Body of pancreas (tissue), 4 donors: Measurements from ENCODE around the gene GALNT12. TPM values are rescaled to one million over a fixed set of nuclear protein-coding genes. Genes with fewer than 3 reads are reported as not detected.

ENCODE experiments used
- ATAC-seq: fragments of 150-250 bp; one replicate; pipeline ENCODE4 v1.9.1; 2016
- DNase-seq, 4 donors: peaks; one replicate each; pipeline ENCODE4 v3.0.0-alpha.2; 2019
- H3K27ac ChIP-seq, 4 donors: fragments of 200-600 bp; sonication (generic); 1 replicate in 3 of 4; 2 replicates in 1 of 4; pipeline versions ENCODE4 v1.5.1 to v1.6.1; 2016 to 2019; ENCODE audit warnings: mild to moderate bottlenecking in 1 of 4, mixed read lengths in 1 of 4, moderate library complexity in 1 of 4
- H3K27me3 ChIP-seq, 2 donors: fragments of 200-600 bp; sonication (generic); one replicate each; pipeline ENCODE4 v1.6.0; 2016; ENCODE audit warnings: mild to moderate bottlenecking in 1 of 2
- H3K36me3 ChIP-seq, 2 donors: fragments of 200-600 bp; sonication (generic); replicated peaks in 1 of 2; 2 replicates each; pipeline ENCODE4 v1.5.1; 2016; ENCODE audit warnings: low read depth in 2 of 2; ENCODE audit not compliant: insufficient read depth in 1 of 2
- H3K4me1 ChIP-seq: fragments of 200-600 bp; sonication (generic); one replicate; pipeline ENCODE4 v1.6.0; 2016
- H3K4me3 ChIP-seq, 2 donors: fragments of 200-600 bp; sonication (generic); 1 replicate in 1 of 2; 2 replicates in 1 of 2; pipeline ENCODE4 v1.5.1; 2016 to 2019
- H3K9me3 ChIP-seq, 3 donors: fragments of 200-600 bp; sonication (generic); 1 replicate in 2 of 3; 2 replicates in 1 of 3; pipeline ENCODE4 v1.5.1; 2016
- CTCF ChIP-seq, 7 experiments: fragments of 450-650 bp in 4 of 7; fragments of 200-600 bp in 3 of 7; sonication (generic) in 3 of 7; IDR thresholded peaks; one replicate each; pipeline ENCODE4 v1.5.1; 2016 to 2019; ENCODE audit warnings: antibody characterized with exemption in 7 of 7
- POLR2A ChIP-seq, 3 donors: fragments of 450-650 bp; IDR thresholded peaks; one replicate each; pipeline ENCODE4 v1.6.1; 2016; ENCODE audit warnings: antibody characterized with exemption in 3 of 3, mild to moderate bottlenecking in 2 of 3
- WGBS, 2 donors: methylation state at CpG; one replicate each; pipeline ENCODE4 v1.1.5; 2017; 5-methylcytosine and 5-hydroxymethylcytosine counted together
- intact Hi-C: fragments of 100-400 bp; cut with DNase I; formaldehyde crosslinking; loops from one replicate; pipeline ENCODE4 v1.15.1; 2023
- total RNA-seq, 2 donors: library from RNA; depleted of rRNA; stranded (reverse); fragments of >200 nt; gene quantifications; one replicate each; pipeline ENCODE4 v1.1.0, GENCODE V29; 2016

GALNT12 gene
- total RNA-seq, 2 donors from 2014 or later, result 13.0 to 53.1 TPM

GRCh38 chr9:98896632-98897031 lies 89.2 kb downstream of the GALNT12 start:
- no peak overlapping the region for H3K4me3 ChIP-seq
- DNase-seq (no peak), ATAC-seq (no peak)
- TF ChIP-seq CTCF (IDR thresholded peaks at IDR 0.05), result no peak
- no peak for TF ChIP-seq POLR2A (IDR thresholded peaks at IDR 0.05)
- intact Hi-C loops, result no loop called here
- no peaks in the 10 kb centered on the region for H3K4me1 ChIP-seq
- no peaks in the 10 kb centered on the region for H3K27me3 ChIP-seq
- no peaks in the 10 kb centered on the region for H3K9me3 ChIP-seq
- no peaks in the 10 kb centered on the region for H3K36me3 ChIP-seq
- 87 to 94% methylated on average over 2 of the region's 2 CpGs for WGBS, 2 donors
- no peak overlapping the region for H3K27ac ChIP-seq

- no peak overlapping the region for H3K27ac ChIP-seq
- ATAC-seq, result no peak
- H3K36me3 ChIP-seq, result no peaks in the 10 kb centered on the region
- H3K27me3 ChIP-seq, result no peaks in the 10 kb centered on the region
- no peaks in the 10 kb centered on the region for H3K4me1 ChIP-seq
- TF ChIP-seq CTCF (IDR thresholded peaks at IDR 0.05), result no peak
- no peak for TF ChIP-seq POLR2A (IDR thresholded peaks at IDR 0.05)
- DNase-seq, result no peak
- WGBS, 2 donors, result 5 to 12% methylated on average over 1 of the region's 1 CpG
- no peaks in the 10 kb centered on the region for H3K9me3 ChIP-seq
- no peak overlapping the region for H3K4me3 ChIP-seq
- intact Hi-C loops, result no loop called here
Observed at GRCh38 chr9:98897745-98898144, 90.3 kb downstream of the GALNT12 start.

- no peak for TF ChIP-seq CTCF (IDR thresholded peaks at IDR 0.05)
- no peak for TF ChIP-seq POLR2A (IDR thresholded peaks at IDR 0.05)
- H3K36me3 ChIP-seq, result no peaks in the 10 kb centered on the region
- DNase-seq (peak in 2 of 4 donors; percentile 21 to 35), ATAC-seq (no peak)
- no peak overlapping the region for H3K27ac ChIP-seq
- 51 to 76% methylated on average over 4 of the region's 4 CpGs for WGBS, 2 donors
- no peaks in the 10 kb centered on the region for H3K27me3 ChIP-seq
- intact Hi-C loops, result no loop called here
- no peaks in the 10 kb centered on the region for H3K9me3 ChIP-seq
- no peak overlapping the region for H3K4me3 ChIP-seq
- H3K4me1 ChIP-seq, result no peaks in the 10 kb centered on the region
Observed at GRCh38 chr9:98899408-98900056, 92.1 kb downstream of the GALNT12 start.

Other genes with a start within 250 kb of the GALNT12 start
- not detected for gene GABBR2, start 98.7 kb upstream of the GALNT12 start, total RNA-seq
- 10 to 100 TPM; 13.2 to 32.0 TPM for gene ANKS6, start 11.1 kb upstream of the GALNT12 start, total RNA-seq
- gene COL15A1, start 136.2 kb downstream of the GALNT12 start, total RNA-seq, result 10 to 100 TPM in 1 of 2 donors, 1 to 10 TPM in 1; 6.7 to 55.4 TPM